Caco-2 (cell line): ENCODE measurements around the gene TSSK6. TPM values are rescaled to one million over a fixed set of nuclear protein-coding genes. Genes with fewer than 3 reads are reported as not detected.

ENCODE experiments used
- BruUV-seq: library from RNA; stranded (reverse); fragments of 400-500 nt; replicated peaks from 2 replicates; lab custom pipeline; 2021; lab: Mats Ljungman, UMichigan
- CTCF ChIA-PET: fragments of 300-600 bp; sonication (Branson Sonifier 250); formaldehyde crosslinking; loops from one replicate; lab custom pipeline; 2022; ENCODE audit warnings: antibody characterized with exemption; lab: Charles Lee
- POLR2A ChIA-PET: fragments of 300-600 bp; sonication (Branson Sonifier 250); formaldehyde crosslinking; loops from one replicate; lab custom pipeline; 2022; ENCODE audit warnings: antibody characterized with exemption; lab: Charles Lee
- DNase-seq, 2 experiments: peaks; one replicate each; pipeline versions ENCODE4 v3.0.0 to v3.0.0-alpha.2; 2020 to 2022
- H3K27me3 ChIP-seq: replicated peaks from 2 replicates; pipeline ENCODE4 v1.6.0; 2011; ENCODE audit warnings: low read length; ENCODE audit not compliant: control insufficient read depth, insufficient read depth
- H3K36me3 ChIP-seq: 2 replicates; pipeline ENCODE4 v1.5.1; 2011; ENCODE audit warnings: low read length; ENCODE audit not compliant: control insufficient read depth, insufficient read depth
- H3K4me1 ChIP-seq: fragments of 250-450 bp; sonication (Bioruptor Pico); 2 replicates; pipeline ENCODE4 v1.5.1; 2020; ENCODE audit warnings: mild to moderate bottlenecking
- H3K4me3 ChIP-seq: 2 replicates; pipeline ENCODE4 v1.5.1; 2011; ENCODE audit warnings: low read depth, mild to moderate bottlenecking, control low read depth, low read length
- H3K9me3 ChIP-seq: fragments of 250-450 bp; sonication (Bioruptor Pico); 2 replicates; pipeline ENCODE4 v1.5.1; 2020; ENCODE audit warnings: mild to moderate bottlenecking, moderate library complexity
- H3K27ac Mint-ChIP-seq: one replicate; pipeline ENCODE4 v1.8.0; 2022; ENCODE audit warnings: mixed read lengths; ENCODE audit not compliant: unreplicated experiment
- H3K27me3 Mint-ChIP-seq: one replicate; pipeline ENCODE4 v1.8.0; 2022; ENCODE audit warnings: mixed read lengths; ENCODE audit not compliant: insufficient read depth, unreplicated experiment
- H3K36me3 Mint-ChIP-seq: one replicate; pipeline ENCODE4 v1.8.0; 2022; ENCODE audit warnings: mild to moderate bottlenecking, mixed read lengths; ENCODE audit not compliant: insufficient read depth, unreplicated experiment
- H3K4me1 Mint-ChIP-seq: one replicate; pipeline ENCODE4 v1.8.0; 2022; ENCODE audit warnings: low read depth, mixed read lengths; ENCODE audit not compliant: unreplicated experiment
- H3K4me3 Mint-ChIP-seq: one replicate; pipeline ENCODE4 v1.8.0; 2022; ENCODE audit warnings: mild to moderate bottlenecking, moderate library complexity, mixed read lengths; ENCODE audit not compliant: unreplicated experiment
- H3K9me3 Mint-ChIP-seq: one replicate; pipeline ENCODE4 v1.8.0; 2022; ENCODE audit warnings: mixed read lengths; ENCODE audit not compliant: unreplicated experiment
- CTCF ChIP-seq, 2 experiments: fragments of 200-600 bp in 1 of 2; IDR thresholded peaks; 1 replicate in 1 of 2; 2 replicates in 1 of 2; pipeline versions ENCODE4 v1.5.1 to v1.8.0; 2011 to 2022; ENCODE audit warnings: antibody characterized with exemption in 1 of 2, control low read depth in 1 of 2, inconsistent platforms in 1 of 2, low read depth in 1 of 2, low read length in 1 of 2, mild to moderate bottlenecking in 1 of 2, moderate library complexity in 1 of 2; ENCODE audit not compliant: insufficient read depth in 1 of 2, severe bottlenecking in 1 of 2, unreplicated experiment in 1 of 2
- intact Hi-C: fragments of 100-400 bp; cut with micrococcal nuclease; formaldehyde crosslinking; loops from one replicate; pipeline ENCODE4 v1.10.0; 2022; ENCODE audit not compliant: unreplicated experiment
- total RNA-seq: library from RNA; stranded (reverse); gene quantifications from 2 replicates; pipeline ENCODE4 v1.2.3, GENCODE V29; 2022

The TSSK6 gene
- total RNA-seq, 1 experiment from 2014 or later, result 3.8 TPM

- BruUV-seq, result no TSS peak
- H3K27ac Mint-ChIP-seq, result no peak overlapping the region
- ChIA-PET CTCF (interaction anchor here (0.5 to 1.8 kb wide), 3 partner anchors 22 to 548 kb away, joined by 3 to 6 read pairs (median 3); no protein-coding TSS in a partner anchor), POLR2A (no interaction called here)
- H3K9me3 Mint-ChIP-seq, result no peaks in the 10 kb centered on the region
- H3K4me3 Mint-ChIP-seq, result no peak overlapping the region
- no peak for TF ChIP-seq CTCF (IDR thresholded peaks at IDR 0.05; ENCODE audit: insufficient read depth in 1 of 2, low read depth in 1 of 2, low read length in 1 of 2, severe bottlenecking in 1 of 2, unreplicated experiment in 1 of 2)
- peaks cover 10% of the 10 kb centered on the region for H3K4me1 Mint-ChIP-seq
- Histone ChIP-seq H3K4me3 (no peak overlapping the region), H3K9me3 (no peaks in the 10 kb centered on the region), H3K27me3 (no peaks in the 10 kb centered on the region), H3K36me3 (no peaks in the 10 kb centered on the region), H3K4me1 (no peaks in the 10 kb centered on the region)
- intact Hi-C loops, result loop anchor here (5.0 kb wide), 1 partner anchor 96 kb away; the partner anchor contains the start of gene LPAR2
- peaks cover 43% of the 10 kb centered on the region for H3K36me3 Mint-ChIP-seq
- H3K27me3 Mint-ChIP-seq, result no peaks in the 10 kb centered on the region
- DNase-seq, result no peak
Observed at GRCh38 chr19:19530889-19531288, 15.5 kb upstream of the TSSK6 start.

- Histone ChIP-seq H3K27me3 (no peaks in the 10 kb centered on the region), H3K36me3 (no peaks in the 10 kb centered on the region), H3K9me3 (no peaks in the 10 kb centered on the region), H3K4me1 (no peaks in the 10 kb centered on the region), H3K4me3 (no peak overlapping the region)
- Mint-ChIP-seq H3K4me1 (peaks cover 10% of the 10 kb centered on the region), H3K9me3 (no peaks in the 10 kb centered on the region), H3K27me3 (no peaks in the 10 kb centered on the region), H3K36me3 (peaks cover 42% of the 10 kb centered on the region), H3K27ac (no peak overlapping the region), H3K4me3 (no peak overlapping the region)
- BruUV-seq, result no TSS peak
- POLR2A ChIA-PET, result no interaction called here
- intact Hi-C loops, result loop anchor here (5.0 kb wide), 1 partner anchor 97 kb away; the partner anchor contains the start of gene LPAR2
- DNase-seq, result peak in 1 of 2 experiments; percentile 32
- TF ChIP-seq CTCF (IDR thresholded peaks at IDR 0.05; ENCODE audit: insufficient read depth in 1 of 2, low read depth in 1 of 2, low read length in 1 of 2, severe bottlenecking in 1 of 2, unreplicated experiment in 1 of 2), result peak in 1 of 2 experiments; percentile 14
- CTCF ChIA-PET, result interaction anchor here (0.5 to 2.2 kb wide), 4 partner anchors 22 to 548 kb away, joined by 3 to 6 read pairs (median 4); partner anchors contain the start of gene GMIP
Observed at GRCh38 chr19:19530423-19530804, 15.1 kb upstream of the TSSK6 start.

- CTCF ChIA-PET, result interaction anchor here (0.7 to 2.2 kb wide), 4 partner anchors 23 to 114 kb away, joined by 3 to 6 read pairs (median 6); partner anchors contain the start of gene GMIP
- no TSS peak for BruUV-seq
- Mint-ChIP-seq H3K9me3 (no peaks in the 10 kb centered on the region), H3K36me3 (peaks cover 42% of the 10 kb centered on the region), H3K4me3 (no peak overlapping the region), H3K27ac (peak overlapping the region; percentile 58), H3K4me1 (peaks cover 10% of the 10 kb centered on the region), H3K27me3 (no peaks in the 10 kb centered on the region)
- Histone ChIP-seq H3K36me3 (no peaks in the 10 kb centered on the region), H3K27me3 (no peaks in the 10 kb centered on the region), H3K4me1 (no peaks in the 10 kb centered on the region), H3K9me3 (no peaks in the 10 kb centered on the region), H3K4me3 (no peak overlapping the region)
- no peak for DNase-seq
- no peak for TF ChIP-seq CTCF (IDR thresholded peaks at IDR 0.05; ENCODE audit: insufficient read depth in 1 of 2, low read depth in 1 of 2, low read length in 1 of 2, severe bottlenecking in 1 of 2, unreplicated experiment in 1 of 2)
- intact Hi-C loops, result loop anchor here (5.0 kb wide), 1 partner anchor 97 kb away; the partner anchor contains the start of gene LPAR2
- POLR2A ChIA-PET, result no interaction called here
Observed at GRCh38 chr19:19529783-19530422, 14.6 kb upstream of the TSSK6 start.
